T-helper 17 cell (primary cell): ENCODE data around the gene NSMCE1. TPM values are rescaled to one million over a fixed set of nuclear protein-coding genes. Genes with fewer than 3 reads are reported as not detected.
A peak's percentile ranks its signal among the peaks of the same experiment; 100 is the strongest.
"Not testable (repeated sequence)": the region's sequence is repeated elsewhere in the genome, so short reads cannot be mapped to it uniquely, and the experiment has no call there.

Source experiments
- ATAC-seq: fragments of 150-1000 bp; cut with Tn5 transposase; 2 replicates; pipeline ENCODE4 v1.10.0; 2021; ENCODE audit warnings: mild to moderate bottlenecking, moderate library complexity
- DNase-seq, 3 donors: peaks; one replicate each; pipeline versions ENCODE4 v3.0.0 to v3.0.0-alpha.2; 2020 to 2021
- H3K9me3 ChIP-seq: one replicate; pipeline ENCODE4 v1.7.0; 2013; ENCODE audit warnings: low read length, mild to moderate bottlenecking; ENCODE audit not compliant: control insufficient read depth, poor library complexity, severe bottlenecking
- H3K27ac Mint-ChIP-seq: one replicate; pipeline ENCODE4 v1.8.0; 2022; ENCODE audit warnings: mild to moderate bottlenecking, moderate library complexity, mixed read lengths
- H3K27me3 Mint-ChIP-seq: one replicate; pipeline ENCODE4 v1.8.0; 2022; ENCODE audit warnings: mixed read lengths
- H3K36me3 Mint-ChIP-seq: one replicate; pipeline ENCODE4 v1.8.0; 2022; ENCODE audit warnings: low read depth, mixed read lengths
- H3K4me1 Mint-ChIP-seq: one replicate; pipeline ENCODE4 v1.8.0; 2022; ENCODE audit warnings: mild to moderate bottlenecking, mixed read lengths
- H3K4me3 Mint-ChIP-seq: one replicate; pipeline ENCODE4 v1.8.0; 2022; ENCODE audit warnings: mild to moderate bottlenecking, moderate library complexity, mixed read lengths
- total RNA-seq, 4 donors: library from RNA in 2 of 4; stranded (reverse) in 2 of 4; gene quantifications; one replicate each; pipeline ENCODE4 v1.2.3 and lab custom pipeline; 2022 to 2026

The NSMCE1 gene
- total RNA-seq, 2 donors from 2014 or later = 35.1 to 49.2 TPM

- no peaks in the 10 kb centered on the region for H3K9me3 ChIP-seq
- DNase-seq (no peak), ATAC-seq (no peak)
- no peaks in the 10 kb centered on the region for H3K27me3 Mint-ChIP-seq
- H3K4me1 Mint-ChIP-seq = peaks cover 20% of the 10 kb centered on the region
- no peak overlapping the region for H3K27ac Mint-ChIP-seq
- no peaks in the 10 kb centered on the region for H3K36me3 Mint-ChIP-seq
- no peak overlapping the region for H3K4me3 Mint-ChIP-seq
Observed at GRCh38 chr16:27290562-27290961, 22.0 kb upstream of the NSMCE1 start.

DNA sequence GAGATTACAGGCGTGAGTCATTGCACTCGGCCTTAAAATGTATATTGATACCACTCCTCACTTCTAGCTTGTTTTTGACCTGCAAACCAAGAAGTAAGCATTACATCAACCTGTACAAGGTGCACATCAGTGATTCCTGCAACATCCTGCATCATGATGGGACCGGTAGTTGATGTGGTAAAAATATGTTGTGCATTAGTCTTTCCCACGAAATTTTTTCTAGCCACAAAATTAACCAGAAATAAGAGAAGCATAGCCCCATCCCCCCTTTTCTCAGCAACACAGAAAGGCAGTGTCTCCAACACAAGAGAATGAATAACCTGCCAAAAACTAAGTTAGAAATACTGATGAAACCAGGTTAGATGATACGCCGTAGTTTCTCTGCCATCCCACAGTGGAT, 21.1 kb upstream of the NSMCE1 start:
- Mint-ChIP-seq H3K4me1 (peaks cover 24% of the 10 kb centered on the region), H3K27ac (no peak overlapping the region), H3K27me3 (no peaks in the 10 kb centered on the region), H3K4me3 (peak overlapping the region; percentile 5), H3K36me3 (no peaks in the 10 kb centered on the region)
- H3K9me3 ChIP-seq = no peaks in the 10 kb centered on the region
- peak; percentile 32 for ATAC-seq
- DNase-seq = no peak

DNA sequence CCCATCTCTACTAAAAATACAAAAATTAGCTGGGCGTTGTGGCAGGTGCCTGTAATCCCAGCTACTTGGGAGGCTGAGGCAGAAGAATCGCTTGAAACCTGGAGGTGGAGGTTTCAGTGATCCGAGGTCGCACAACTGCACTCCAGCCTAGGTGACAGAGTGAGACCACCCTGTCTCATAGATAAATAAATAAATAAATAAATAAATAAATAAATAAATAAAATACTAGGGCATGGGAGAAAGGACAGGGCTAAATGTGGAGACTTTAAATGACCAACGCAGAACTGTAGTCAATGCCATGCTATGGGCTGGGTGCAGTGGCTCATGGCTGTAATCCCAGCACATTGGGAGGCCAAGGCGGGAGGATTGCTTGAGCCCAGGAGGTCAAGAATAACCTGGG, 19.7 kb upstream of the NSMCE1 start:
- not testable (repeated sequence) for H3K4me3 Mint-ChIP-seq, H3K9me3 ChIP-seq, DNase-seq, H3K36me3 Mint-ChIP-seq, ATAC-seq, H3K27me3 Mint-ChIP-seq, H3K27ac Mint-ChIP-seq
- peaks cover 30% of the 10 kb centered on the region for H3K4me1 Mint-ChIP-seq

DNA sequence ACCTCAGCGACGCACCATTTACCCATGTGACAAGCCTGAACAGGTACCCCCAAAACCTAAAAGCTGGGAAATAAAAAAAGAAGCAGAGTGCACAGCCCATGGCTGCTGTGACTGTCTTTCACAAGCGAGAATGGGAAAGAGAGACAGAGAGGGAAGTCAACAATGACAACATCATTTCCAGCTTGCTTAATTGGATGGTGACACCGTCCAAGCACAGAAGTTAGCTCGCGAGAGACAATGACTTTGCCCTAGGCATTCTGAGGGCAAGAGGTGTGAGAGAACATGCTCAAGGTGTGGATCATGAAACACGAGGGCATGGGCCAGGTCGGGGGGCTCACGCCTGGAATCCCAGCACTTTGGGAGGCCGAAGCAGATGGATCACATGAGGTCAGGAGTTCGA, 19.3 kb upstream of the NSMCE1 start:
- H3K36me3 Mint-ChIP-seq = no peaks in the 10 kb centered on the region
- no peak overlapping the region for H3K27ac Mint-ChIP-seq
- ATAC-seq (no peak), DNase-seq (no peak)
- H3K27me3 Mint-ChIP-seq = no peaks in the 10 kb centered on the region
- peaks cover 30% of the 10 kb centered on the region for H3K4me1 Mint-ChIP-seq
- peak overlapping the region; percentile 12 for H3K4me3 Mint-ChIP-seq
- H3K9me3 ChIP-seq = no peaks in the 10 kb centered on the region

DNA sequence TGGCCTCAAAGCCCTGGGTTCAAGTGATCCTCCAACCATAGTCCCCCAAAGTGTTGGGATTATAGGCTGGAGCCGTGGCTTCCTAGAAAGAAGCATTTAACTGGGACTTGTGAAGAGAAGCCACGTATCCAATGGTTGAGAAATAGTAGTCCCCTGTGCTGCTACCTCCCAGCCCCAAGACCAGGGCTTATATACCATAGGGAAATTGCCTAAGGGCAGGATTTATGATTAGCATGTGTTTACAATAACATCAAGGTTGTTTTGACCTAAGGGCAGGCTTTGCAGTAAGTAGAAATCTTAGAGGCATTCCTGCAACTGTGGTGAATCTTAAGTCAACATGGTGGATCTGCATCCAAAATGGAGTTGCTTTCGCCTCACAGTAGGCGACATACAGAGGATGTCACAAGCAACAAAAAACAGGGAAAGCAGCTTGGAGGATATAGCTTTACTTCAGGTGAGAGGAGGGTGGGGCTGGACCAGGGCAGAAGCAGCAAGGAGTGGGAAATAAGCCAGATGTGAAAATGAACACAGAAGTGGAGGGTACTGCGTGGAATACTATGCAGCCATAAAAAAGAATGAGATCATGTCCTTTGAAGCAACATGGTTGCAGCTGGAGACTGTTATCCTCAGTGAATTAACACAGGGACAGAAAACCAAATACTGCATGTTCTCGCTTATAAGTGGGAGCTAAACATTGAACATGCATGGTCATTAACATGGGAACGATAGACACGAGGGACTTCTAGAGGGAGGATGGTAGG, 18.7 kb upstream of the NSMCE1 start:
- DNase-seq (no peak), ATAC-seq (no peak)
- Mint-ChIP-seq H3K36me3 (no peaks in the 10 kb centered on the region), H3K4me1 (peaks cover 32% of the 10 kb centered on the region), H3K27ac (no peak overlapping the region), H3K27me3 (no peaks in the 10 kb centered on the region), H3K4me3 (no peak overlapping the region)
- no peaks in the 10 kb centered on the region for H3K9me3 ChIP-seq

- no peaks in the 10 kb centered on the region for H3K27me3 Mint-ChIP-seq
- peaks cover 34% of the 10 kb centered on the region for H3K4me1 Mint-ChIP-seq
- no peaks in the 10 kb centered on the region for H3K36me3 Mint-ChIP-seq
- ATAC-seq (no peak), DNase-seq (no peak)
- no peak overlapping the region for H3K27ac Mint-ChIP-seq
- no peak overlapping the region for H3K4me3 Mint-ChIP-seq
- no peaks in the 10 kb centered on the region for H3K9me3 ChIP-seq
Observed at GRCh38 chr16:27286451-27286850, 17.9 kb upstream of the NSMCE1 start.

- no peak overlapping the region for H3K4me3 Mint-ChIP-seq
- H3K27ac Mint-ChIP-seq = peak overlapping the region; percentile 51
- ATAC-seq (no peak), DNase-seq (no peak)
- H3K9me3 ChIP-seq = no peaks in the 10 kb centered on the region
- no peaks in the 10 kb centered on the region for H3K36me3 Mint-ChIP-seq
- H3K4me1 Mint-ChIP-seq = peaks cover 39% of the 10 kb centered on the region
- no peaks in the 10 kb centered on the region for H3K27me3 Mint-ChIP-seq
Observed at GRCh38 chr16:27285676-27286196, 17.2 kb upstream of the NSMCE1 start.

- peak; percentile 35 for ATAC-seq
- H3K9me3 ChIP-seq = no peaks in the 10 kb centered on the region
- no peak for DNase-seq
- Mint-ChIP-seq H3K4me1 (peaks cover 37% of the 10 kb centered on the region), H3K27ac (peak overlapping the region; percentile 51), H3K27me3 (no peaks in the 10 kb centered on the region), H3K4me3 (no peak overlapping the region), H3K36me3 (no peaks in the 10 kb centered on the region)
Observed at GRCh38 chr16:27284865-27285675, 16.5 kb upstream of the NSMCE1 start.

DNA sequence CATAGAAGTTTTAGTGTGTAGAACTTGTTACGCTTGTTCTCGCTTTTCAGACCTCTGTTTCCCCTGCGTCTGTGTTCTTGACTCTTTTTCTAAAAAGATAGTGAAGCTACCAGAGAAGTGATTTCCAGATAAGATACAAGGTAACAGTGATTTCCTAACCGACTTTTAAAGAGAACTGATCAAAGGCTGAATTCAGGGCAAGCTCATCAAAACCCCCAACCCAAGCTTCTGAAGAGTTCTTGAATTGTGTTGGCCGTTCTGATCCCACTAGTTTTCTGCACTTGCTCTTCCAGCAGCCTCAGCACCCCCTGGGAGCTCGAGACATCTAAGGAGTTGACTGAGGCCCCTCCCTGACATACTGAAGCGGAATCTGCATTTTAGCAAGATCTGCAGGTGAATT, 12.7 kb upstream of the NSMCE1 start:
- H3K36me3 Mint-ChIP-seq = no peaks in the 10 kb centered on the region
- H3K27ac Mint-ChIP-seq = peak overlapping the region; percentile 14
- H3K9me3 ChIP-seq = no peaks in the 10 kb centered on the region
- ATAC-seq = peak; percentile 45
- peaks cover 23% of the 10 kb centered on the region for H3K4me1 Mint-ChIP-seq
- no peaks in the 10 kb centered on the region for H3K27me3 Mint-ChIP-seq
- DNase-seq = no peak
- H3K4me3 Mint-ChIP-seq = peak overlapping the region; percentile 67

GRCh38 chr16:27275394-27275793, 6.8 kb upstream of the NSMCE1 start:
- ATAC-seq = no peak
- no peak overlapping the region for H3K27ac Mint-ChIP-seq

DNA sequence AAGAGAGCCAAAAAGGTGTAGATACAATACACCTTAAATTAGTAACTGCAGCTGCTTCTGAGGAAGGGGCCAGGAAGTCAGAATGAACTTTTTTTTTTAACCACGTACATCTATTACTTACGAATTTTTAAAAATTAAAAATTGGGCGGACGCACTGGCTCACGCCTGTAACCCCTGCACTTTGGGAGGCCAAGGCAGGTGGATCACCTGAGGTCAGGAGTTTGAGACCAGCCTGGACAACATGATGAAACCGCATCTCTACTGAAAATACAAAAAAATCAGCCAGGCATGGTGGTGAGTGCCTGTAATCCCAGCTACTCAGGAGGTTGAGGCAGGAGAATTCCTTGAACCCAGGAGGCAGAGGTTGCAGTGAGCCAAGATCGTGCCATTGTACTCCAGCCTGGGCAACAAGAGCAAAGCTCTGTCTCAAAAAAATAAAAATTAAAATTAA, 5.9 kb upstream of the NSMCE1 start:
- H3K36me3 Mint-ChIP-seq, H3K9me3 ChIP-seq, ATAC-seq, H3K27me3 Mint-ChIP-seq, DNase-seq: not testable (repeated sequence)
- H3K4me3 Mint-ChIP-seq = peak overlapping the region; percentile 64
- peaks cover 23% of the 10 kb centered on the region for H3K4me1 Mint-ChIP-seq
- peak overlapping the region; percentile 89 for H3K27ac Mint-ChIP-seq

More at GRCh38 chr16:27275394-27275793, 6.8 kb upstream of the NSMCE1 start:
- no peaks in the 10 kb centered on the region for H3K9me3 ChIP-seq
- Mint-ChIP-seq H3K4me1 (peaks cover 20% of the 10 kb centered on the region), H3K36me3 (no peaks in the 10 kb centered on the region), H3K27me3 (no peaks in the 10 kb centered on the region), H3K4me3 (no peak overlapping the region)
- no peak for DNase-seq

DNA sequence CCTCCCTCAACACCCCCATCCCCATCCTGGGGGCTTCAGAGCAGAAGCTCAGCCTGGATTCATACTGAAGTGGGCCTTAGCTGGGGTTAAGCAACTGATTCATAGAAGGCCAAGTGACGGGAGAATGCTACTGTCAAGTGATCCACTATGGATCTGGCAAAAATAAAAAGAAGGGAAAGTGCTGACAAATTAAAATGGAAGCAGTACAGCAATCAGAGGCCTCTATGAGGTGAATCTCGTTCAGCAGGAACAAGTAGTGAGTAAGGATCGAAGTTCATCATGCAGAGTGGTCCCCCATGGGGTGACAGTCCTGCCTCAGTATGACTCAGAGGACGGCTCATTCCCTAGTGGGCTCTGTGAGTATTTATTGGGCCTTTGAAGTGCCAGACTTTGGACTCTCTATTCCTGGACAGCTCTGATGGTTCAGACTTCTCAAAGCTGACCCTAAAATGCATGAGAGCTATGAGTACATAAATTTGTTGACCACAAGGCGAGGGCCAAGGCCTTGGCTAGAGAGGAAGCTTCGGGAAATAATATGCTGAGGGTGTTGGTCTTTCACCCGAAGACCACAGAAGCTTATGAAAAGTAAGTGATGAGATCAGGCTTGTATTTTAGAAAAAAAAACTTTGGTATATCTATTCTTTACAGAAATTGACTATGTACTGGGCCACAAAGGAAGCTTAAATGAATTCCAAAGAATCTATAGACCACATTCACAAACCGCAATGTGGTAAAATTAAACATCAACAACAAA, 5.3 kb upstream of the NSMCE1 start:
- Mint-ChIP-seq H3K27ac (peak overlapping the region; percentile 89), H3K36me3 (no peaks in the 10 kb centered on the region), H3K4me3 (peak overlapping the region; percentile 64), H3K27me3 (no peaks in the 10 kb centered on the region), H3K4me1 (peaks cover 25% of the 10 kb centered on the region)
- peak; percentile 52 for ATAC-seq
- no peaks in the 10 kb centered on the region for H3K9me3 ChIP-seq
- no peak for DNase-seq

GRCh38 chr16:27273330-27273669, 4.7 kb upstream of the NSMCE1 start:
- Mint-ChIP-seq H3K27ac (peak overlapping the region; percentile 89), H3K4me1 (peaks cover 29% of the 10 kb centered on the region), H3K27me3 (no peaks in the 10 kb centered on the region), H3K4me3 (peak overlapping the region; percentile 64), H3K36me3 (peaks cover 2% of the 10 kb centered on the region)
- no peaks in the 10 kb centered on the region for H3K9me3 ChIP-seq
- no peak for DNase-seq
- no peak for ATAC-seq
